Skin of body (tissue), 2 donors: ENCODE measurements around the gene ELMO3. TPM values are rescaled to one million over a fixed set of nuclear protein-coding genes. Genes with fewer than 3 reads are reported as not detected.

ENCODE experiments used
- DNase-seq: peaks from one replicate; lab custom pipeline; 2025; lab: John Stamatoyannopoulos, UW
- total RNA-seq: library from RNA; depleted of rRNA; stranded (reverse); fragments of >200 nt; gene quantifications from one replicate; pipeline ENCODE4 v1.2.3, GENCODE V29; 2014

ELMO3 gene
- total RNA-seq, 1 donor from 2014 or later = 4.0 TPM

DNA sequence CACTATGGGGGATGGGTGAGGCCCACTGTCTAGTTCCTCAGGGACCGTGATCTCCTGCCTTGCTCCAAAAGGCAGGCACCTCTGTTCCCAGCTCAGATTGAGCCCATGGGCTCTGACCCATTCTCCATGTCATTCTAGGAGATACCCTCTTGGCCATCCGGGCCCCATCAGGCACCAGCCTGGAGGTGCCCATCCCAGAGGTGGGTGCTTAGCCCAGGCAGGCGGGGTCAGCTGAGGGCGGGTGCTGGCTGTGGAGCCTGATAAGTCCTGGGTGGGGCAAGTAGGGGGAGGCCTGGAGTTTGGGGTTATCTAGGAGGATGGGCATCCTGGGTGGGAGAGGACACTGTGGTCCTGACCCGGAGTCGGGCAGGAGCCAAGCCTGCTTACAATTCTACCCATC lies 4.7 kb upstream of the ELMO3 start:
- no peak for DNase-seq

DNA sequence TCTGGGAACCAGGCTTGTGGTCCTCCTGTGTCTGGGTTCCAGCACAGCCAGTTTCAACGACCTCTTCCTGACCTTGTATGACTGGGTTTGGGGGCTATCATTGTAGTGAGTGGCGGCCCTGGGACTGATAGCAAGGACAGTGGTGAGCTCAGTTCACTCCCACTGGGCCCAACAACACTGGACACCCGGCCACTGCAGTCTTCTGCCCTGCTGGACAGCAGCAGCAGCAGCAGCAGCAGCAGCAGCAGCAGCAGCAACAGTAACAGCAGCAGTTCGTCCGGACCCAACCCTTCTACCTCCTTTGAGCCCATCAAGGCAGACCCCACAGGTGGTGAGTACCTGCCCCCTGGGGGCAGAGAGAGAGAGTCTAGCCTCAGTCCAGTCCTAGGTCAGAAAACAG lies 3.3 kb upstream of the ELMO3 start:
- no peak for DNase-seq

DNA sequence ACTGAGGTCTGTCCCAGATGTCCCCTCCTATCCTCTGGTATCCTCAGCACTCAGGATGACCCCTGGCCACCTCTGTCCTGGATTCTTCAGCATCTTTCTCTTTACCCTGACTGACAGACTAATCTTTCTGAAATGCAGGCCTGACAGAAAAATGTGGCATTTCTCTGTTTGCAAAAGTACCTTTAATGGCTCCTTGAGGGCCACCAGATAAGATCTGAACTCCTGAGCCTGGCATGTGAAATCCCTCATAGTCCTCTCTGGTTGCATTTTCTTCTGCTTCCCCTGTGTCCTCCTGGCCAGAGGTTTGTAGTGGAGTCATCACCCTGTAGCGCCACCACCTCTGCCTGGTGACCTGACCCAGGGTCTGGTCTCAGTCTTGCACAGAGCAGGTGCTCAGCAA lies 2.0 kb upstream of the ELMO3 start:
- DNase-seq = no peak

DNA sequence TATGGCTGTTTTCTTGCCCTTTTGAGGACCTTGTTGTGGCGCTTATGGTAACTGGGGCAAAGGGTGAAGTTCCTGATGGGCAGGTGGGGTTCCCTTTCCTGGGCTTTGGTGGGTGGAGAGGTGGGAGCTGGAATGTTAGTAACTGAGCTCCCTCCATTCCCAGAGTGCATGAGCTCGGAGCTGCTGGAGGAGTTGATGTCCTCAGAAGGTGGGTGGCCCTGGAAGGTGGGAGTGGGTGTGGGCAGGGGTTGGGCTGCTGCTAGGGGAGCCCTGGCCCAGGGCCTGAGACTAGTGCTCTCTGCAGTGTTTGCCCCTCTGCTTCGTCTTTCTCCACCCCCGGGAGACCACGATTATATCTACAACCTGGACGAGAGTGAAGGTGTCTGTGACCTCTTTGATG lies 1.2 kb upstream of the ELMO3 start:
- no peak for DNase-seq

DNA sequence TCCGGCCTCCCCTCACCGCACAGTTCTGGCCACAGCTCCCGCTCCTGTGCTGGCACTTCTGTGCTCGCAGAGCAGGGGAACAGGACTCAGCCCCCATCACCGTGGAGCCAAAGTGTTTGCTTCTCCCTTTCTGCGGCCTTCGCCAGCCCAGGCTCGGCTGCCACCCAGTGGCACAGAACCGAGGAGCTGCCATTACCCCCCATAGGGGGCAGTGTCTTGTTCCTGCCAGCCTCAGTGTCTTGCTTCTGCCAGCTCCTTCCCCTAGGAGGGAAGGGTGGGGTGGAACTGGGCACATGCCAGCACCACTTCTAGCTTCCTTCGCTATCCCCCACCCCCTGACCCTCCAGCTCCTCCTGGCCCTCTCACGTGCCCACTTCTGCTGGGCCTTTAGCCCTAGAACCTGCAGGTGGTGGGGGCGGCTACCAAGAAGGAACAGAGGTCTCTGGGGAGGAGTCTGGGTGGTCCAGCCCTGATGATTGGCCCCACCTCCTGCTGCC lies 645 bp upstream of the ELMO3 start:
- DNase-seq = no peak

DNA sequence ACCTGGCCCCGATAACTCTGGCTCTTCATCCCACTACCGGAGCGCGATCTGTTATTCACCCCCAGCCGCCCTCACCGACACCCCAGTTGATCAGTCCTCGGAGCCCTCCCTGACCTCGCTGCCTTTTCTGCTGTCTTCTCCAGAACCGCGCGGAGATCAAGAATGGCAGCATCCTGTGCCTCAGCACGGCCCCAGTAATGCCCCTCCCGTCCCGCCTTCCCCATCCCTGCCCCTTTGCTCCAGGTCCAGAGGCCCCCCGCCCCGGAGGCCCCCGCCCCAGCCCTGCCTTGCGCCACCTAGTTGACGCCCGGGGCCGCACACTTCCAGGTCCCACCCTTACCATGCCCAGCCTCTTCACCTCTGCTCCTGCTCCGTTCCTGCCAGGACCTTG lies 872 bp downstream of the ELMO3 start:
- no peak for DNase-seq

DNA sequence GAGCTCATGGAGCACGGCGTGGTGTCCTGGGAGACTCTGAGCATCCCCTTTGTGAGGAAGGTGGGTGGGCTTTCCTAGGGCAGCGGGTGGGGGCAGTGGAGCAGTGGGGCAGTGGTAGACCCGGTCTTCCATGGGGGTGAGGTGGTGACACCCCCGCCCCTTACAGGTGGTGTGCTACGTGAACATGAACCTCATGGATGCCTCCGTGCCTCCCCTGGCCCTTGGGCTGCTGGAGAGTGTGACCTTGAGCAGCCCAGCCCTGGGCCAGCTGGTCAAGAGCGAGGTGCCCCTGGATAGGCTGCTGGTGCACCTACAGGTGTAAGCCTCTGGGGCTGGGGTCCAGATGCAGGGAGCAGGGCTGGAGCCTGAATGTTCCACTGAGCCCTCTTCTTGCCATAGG lies 1.6 kb downstream of the ELMO3 start:
- no peak for DNase-seq

DNA sequence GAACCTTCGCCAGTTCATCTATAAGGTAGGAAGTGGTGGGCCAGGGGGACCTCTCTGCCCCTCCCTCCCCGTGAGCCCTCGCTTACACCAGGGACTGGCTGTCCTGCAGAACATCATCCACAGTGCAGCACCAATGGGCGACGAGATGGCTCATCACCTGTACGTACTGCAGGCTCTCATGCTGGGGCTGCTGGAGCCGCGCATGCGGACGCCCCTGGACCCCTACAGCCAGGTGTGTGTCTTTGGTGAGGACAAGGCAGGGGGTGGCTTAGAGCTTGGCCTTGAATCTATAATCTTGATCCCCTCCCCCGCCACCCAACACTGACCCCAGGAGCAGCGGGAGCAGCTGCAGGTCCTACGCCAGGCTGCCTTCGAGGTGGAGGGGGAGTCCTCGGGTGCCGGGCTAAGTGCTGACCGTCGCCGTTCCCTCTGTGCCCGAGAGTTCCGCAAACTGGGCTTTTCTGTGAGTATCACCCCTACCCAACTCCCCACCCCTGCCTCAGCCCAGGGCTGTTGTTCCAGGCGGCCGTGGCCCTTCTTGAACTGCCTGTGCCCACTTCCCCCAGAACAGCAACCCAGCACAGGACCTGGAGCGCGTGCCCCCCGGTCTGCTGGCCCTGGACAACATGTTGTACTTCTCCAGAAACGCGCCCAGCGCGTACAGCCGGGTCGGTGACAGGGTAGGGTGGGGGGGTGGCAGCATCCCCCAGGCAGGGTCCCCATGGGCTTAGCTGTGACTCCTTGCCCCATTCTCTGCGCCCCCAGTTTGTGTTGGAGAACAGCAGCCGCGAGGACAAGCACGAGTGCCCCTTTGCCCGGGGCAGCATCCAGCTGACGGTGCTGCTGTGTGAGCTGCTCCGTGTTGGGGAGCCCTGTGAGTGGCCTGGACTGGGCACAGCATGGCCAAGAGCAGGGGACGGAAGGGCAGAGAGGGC lies 2.7 kb downstream of the ELMO3 start:
- DNase-seq = no peak

DNA sequence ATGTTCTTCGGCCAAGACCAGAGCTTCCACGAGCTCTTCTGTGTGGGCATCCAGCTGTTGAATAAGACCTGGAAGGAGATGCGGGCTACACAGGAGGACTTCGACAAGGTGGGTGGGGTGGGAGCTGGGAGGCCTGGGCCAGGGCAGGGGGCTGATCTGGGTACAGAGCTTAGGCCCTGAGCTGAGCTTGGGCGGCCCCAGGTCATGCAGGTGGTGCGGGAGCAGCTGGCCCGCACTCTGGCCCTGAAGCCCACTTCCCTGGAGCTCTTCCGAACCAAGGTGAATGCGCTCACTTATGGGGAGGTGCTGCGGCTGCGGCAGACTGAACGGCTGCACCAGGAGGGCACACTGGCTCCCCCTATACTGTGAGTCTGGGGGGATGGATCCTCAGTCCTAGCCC lies 3.5 kb downstream of the ELMO3 start:
- no peak for DNase-seq

DNA sequence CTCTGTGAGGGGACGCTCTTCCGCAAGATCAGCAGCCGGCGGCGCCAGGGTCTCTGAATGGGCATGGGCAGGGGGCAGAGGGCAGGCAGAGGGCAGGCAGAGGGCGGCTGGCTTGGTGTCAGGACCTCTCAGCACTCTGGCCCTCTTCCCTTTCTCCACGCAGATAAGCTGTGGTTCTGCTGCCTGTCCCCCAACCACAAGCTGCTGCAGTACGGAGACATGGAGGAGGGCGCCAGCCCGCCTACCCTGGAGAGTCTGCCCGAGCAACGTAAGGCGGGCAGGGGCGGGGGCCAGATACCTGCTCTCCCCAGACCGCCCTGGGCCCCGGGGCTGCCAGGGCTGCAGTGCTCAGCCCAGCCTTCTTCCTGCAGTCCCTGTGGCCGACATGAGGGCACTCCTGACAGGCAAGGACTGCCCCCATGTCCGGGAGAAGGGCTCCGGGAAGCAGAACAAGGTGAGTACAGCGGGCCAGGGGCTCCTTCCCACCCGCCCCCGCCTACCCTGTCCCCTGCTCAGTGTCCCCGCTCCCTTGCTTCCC lies 4.1 kb downstream of the ELMO3 start:
- no peak for DNase-seq

DNA sequence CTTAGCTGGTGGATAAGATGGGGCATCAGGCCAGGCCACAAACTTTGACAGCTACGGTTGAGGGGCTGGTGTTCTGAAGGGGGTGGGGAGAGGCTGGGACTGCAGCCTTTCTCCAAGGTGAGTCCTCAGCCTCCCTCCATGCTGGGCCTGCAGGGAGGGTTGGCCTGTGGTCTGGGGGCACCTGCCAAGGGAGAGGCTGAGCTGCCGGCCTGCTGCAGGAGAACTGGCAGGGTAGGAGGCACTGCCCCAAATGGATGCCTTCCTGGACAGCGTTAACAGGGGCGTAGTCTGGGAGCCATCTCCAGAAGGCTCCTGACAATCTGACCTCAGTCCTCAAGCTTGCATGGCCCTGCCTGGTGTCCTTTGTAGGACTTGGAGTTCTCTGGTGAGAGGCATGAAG lies 5.1 kb downstream of the ELMO3 start:
- no peak for DNase-seq

DNA sequence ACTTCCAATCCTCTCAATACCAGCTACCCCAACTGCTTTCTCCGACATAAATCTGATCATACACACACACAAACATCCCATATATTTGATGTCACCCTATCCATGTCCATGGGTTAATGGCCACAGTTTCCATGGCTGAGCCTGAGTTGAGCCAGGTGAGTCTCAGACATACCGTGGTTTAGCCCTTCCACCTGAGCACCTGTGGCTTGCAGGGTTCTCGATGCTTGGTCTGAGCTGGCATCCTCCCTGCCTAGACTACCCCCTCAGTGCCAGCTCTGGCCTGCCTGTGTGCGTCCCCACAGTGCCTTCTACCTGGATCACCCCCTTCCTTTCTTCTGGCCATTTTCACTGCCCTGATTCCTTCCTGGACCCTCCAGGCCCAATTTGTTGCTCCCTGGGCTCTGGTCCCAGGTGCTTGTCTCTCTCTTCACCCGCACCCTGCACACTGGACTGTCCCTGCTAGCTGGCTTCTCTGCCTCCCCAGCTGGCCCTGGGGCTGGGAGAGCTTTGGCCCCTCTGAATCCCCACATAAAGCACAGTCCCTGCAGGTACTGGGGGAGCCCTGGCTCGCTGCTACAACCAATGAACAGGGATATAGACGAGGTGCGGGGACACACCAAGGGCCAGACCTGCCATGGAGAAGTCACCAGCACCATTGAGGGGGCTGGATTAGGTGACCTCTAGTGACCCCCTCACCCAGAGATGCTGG lies 7.4 kb downstream of the ELMO3 start:
- DNase-seq = no peak

DNA sequence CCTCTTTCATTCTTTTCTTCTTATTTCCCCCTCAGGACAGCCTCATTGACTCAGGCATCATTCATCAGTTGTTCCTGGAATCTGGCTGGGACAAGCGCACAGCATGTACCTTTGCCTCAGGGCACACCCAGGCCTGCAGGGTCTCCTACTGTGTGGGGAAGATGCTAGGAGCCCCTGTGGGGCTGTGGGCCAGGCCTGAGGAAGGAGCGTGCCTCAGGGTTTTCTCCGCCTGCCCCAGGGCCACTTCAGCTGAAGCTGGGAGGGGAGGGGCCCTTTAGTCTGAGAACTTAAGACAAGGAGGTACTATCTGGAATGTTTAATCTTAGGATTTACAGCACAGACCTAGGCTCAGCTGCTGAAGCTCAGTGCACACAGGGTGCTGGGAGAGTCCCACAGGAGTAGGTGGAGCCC lies 7.9 kb downstream of the ELMO3 start:
- DNase-seq = no peak

DNA sequence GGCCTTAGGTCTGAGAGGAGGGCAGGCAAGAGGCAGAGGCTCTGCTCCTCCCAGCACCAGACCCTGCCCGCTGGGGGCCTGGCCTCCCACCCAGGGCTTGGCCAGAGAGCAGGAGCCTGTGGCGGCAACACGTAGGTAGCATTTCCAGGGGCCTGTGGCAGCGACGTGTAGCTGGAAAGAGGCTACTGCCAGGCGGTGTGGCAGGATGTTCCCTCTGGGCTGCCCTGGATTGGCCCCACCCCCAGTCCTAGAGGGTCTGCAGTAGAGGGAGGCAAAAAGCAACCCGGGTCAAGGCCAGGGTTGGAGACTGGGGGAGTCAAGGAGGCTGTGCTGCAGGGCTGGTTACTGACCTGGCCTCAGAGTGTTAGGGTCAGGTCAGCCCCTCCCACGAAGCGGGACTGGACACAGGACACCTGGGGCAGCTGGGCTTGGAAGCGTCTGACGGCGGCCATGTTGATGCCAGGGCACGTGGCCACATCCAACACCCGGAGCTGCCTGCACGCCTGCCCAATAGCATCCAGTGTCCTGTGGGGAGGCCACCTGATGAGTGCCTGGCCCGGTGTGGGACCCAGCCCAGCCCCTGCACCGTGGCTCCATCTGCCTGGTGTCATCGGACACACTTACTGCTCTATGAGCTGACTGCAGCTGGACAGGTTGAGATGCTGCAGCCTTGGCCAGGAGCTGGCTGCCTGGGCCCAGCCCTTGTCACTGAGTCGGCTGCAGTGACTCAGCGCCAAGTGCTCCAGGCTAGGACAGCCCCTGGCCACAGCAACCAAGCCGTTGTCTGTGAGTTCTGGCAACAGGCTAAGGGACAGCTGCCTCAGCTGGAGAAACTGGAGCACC lies 8.5 kb downstream of the ELMO3 start:
- DNase-seq = no peak

DNA sequence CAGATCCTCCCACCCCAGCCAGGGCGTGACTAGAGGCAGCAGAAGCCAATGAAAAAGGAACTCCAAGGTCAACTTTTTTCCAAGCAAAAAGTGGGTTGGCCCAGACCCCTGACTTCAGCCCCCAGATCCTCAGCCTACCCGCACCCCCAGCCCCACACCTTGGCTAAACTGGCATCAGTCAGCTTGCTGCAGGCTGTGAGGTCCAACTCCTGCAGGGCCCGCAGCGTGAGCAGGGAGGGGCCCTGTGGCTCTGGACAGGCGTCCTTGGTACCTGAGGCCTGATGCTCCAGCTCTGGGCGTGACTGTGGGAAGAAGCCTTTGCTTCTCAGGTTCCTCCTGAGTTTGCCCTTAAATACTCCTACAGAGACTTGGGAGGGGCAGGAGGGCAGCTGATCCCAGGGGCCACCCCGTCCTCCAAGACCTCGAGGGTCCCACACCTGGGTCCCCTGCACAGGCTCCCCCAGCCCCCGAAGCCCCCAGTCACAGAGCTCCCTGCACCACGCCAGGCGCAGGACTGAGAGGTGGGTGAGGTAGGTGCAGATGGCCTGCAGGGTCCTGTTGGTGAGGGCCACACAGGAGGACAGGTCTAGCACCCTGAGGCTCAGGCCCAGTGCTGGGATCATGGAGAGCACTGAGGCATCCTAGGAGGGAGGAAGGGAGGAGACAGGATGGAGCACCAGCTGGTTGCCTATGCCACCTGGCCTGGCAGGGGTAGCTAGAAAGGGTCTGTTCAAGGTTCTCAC lies 9.4 kb downstream of the ELMO3 start:
- DNase-seq = no peak

DNA sequence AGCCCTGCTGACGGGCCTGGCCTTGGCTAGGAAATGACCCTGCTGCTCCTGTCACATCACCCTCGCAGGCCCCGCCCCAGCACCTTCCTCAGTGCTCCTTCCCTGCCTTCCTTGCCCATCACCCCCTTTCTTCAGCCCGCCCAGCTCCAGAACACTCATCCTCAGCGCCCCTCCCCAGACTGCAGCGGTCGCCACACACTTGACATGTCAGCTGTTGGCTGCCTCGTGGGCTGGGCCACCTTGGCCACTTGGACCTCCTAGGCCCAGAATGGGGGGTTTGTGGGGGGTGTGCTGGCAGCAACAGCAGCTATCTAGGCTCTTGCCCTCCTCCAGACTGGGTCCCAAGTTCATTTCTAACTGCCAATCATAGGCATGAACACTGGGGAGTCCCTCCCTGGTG lies 10.6 kb downstream of the ELMO3 start:
- no peak for DNase-seq

DNA sequence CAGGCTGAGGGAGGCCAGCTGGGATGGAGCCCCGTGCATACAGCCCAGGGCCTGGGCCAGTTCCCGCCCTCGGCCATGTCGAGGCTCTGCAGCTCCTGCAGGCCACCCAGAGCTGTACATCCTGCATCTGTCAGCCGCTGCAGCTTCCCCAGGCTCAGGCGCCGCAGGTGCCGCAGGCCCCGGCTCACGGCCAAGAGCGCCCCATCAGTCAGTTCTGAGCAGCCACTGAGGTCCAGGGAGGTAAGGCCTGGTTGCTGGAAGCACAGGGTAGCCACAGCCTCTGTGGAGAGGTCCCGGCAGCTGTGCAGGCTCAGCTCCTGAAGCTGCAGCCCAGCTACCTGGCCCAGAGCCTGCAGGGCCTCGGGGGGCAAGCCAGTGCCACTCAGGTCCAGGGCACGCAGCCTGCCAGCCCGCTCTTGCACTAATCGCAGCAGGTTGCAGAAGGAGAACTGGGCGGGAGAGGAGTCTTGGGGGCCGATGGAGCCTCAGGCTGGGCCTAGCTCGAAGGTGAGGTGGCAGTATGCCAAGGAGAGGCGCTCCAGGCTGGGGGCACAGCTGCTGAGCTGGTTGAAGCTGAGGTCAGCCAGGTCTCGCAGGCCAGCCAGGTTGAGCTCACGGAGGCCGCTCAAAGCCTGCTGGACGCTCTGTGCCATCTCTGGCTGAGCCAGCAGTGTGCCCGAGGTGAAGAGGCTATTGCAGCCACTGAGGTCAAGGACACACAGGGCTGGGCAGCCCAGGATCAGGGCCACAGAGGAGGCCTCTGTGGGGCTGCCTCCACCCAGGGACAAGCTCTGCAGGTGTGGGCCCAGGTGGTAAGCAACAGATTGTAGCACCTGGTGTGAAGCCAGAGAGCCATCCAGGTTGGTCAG lies 11.4 kb downstream of the ELMO3 start:
- no peak for DNase-seq

DNA sequence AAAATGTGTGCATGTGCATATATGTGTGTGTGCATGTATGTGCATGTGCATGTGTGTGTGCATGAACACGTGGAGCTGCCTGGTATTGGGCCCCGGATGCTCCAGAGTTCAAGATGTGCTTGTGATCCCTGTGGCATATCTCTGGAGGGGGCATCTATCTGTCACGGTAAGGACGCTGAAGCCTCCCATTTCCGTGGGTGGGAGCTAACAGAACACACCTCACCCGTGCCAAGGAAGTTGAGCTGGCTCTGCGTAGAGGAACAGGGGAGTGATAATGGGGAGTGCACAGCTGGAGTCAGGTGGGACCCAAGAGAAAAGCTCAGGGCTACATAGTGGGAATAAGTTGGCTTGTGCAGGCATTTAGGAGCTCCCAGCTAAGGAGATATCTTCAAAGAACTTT lies 12.7 kb downstream of the ELMO3 start:
- DNase-seq = no peak

DNA sequence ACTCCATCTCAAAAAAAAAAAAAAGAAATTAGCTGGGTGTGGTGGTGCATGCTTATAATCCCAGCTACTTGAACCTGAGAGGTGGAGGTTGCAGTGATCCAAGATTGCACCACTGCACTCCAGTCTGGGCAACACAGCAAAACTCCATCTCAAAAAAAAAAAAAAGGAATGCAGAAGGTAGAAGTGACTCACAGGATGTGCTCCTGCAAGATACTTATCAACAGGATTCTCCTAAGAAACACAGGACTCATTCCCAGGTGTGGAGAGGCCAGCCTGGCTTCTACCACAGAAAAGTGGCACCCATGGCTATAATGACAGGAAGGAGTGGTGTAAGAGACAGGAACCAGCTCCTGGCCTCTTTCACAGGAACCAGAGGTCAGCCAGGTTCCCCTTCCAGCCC lies 13.8 kb downstream of the ELMO3 start:
- no peak for DNase-seq
